Hematopoietic multipotent progenitor cell (in vitro differentiated cells): ENCODE data around the gene XYLT1. TPM values are rescaled to one million over a fixed set of nuclear protein-coding genes. Genes with fewer than 3 reads are reported as not detected.

Source experiments
- DNase-seq, 3 donors: peaks; one replicate each; pipeline ENCODE4 v3.0.0-alpha.2; 2011 to 2015; ENCODE audit warnings: low read depth in 2 of 3, low spot score in 2 of 3
- total RNA-seq: library from RNA; depleted of rRNA; stranded (reverse); fragments of >200 nt; gene quantifications from one replicate; pipeline ENCODE4 v1.2.3, GENCODE V29; 2012

The XYLT1 gene
- total RNA-seq, 1 donor = 71.9 TPM

- DNase-seq = no peak
Measured at GRCh38 chr16:17170435-17170834, 300.3 kb downstream of the XYLT1 start.

DNA sequence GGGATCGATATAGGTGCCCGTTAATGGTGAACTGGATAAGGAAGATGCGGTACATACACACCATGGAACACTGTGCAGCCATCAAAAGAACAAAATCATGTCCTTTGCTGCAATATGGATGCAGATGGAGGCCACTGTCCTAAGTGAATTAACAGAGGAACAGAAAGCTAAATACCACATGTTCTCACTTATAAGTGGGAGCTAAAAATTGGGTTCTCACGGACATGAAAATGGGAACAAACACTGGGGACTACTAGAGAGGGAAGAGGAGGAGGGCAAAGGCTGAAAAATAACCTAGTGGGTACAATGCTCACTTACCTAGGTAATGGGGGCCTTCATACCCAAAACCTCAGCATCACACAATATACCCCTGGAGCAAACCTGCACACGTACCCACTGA is 302.6 kb downstream of the XYLT1 start:
- DNase-seq = no peak

GRCh38 chr16:17166095-17166494 is 304.7 kb downstream of the XYLT1 start:
- no peak for DNase-seq

GRCh38 chr16:17162560-17162959 is 308.2 kb downstream of the XYLT1 start:
- DNase-seq = no peak

GRCh38 chr16:17160920-17161431 is 309.8 kb downstream of the XYLT1 start:
- no peak for DNase-seq

DNA sequence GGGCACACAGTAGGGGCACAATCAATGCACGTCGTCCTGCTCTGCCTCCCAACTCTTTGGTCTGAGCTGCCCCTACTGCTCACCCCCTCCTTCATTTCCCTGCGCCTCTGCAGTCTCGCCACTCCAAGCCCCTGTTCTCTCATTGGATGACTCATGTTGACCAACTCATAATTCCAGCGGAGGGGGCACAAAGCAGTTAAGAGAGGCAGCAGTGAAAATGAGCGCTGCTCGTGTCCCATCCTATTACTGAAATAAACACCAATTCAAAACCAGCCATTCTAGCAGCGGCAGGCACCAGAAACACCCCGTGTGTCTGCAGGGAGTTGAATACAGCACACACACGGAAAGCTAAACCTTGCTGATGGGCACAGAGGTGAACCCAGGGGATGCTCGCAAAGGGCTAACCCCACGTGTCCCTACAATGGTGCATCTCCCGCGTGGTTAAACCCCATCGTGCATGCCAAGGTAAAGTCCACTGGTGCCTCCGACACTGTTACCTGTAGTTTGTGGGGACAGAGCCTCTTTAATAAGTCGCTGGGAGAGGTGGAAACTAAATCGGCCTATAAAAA is 310.4 kb downstream of the XYLT1 start:
- DNase-seq = no peak

DNA sequence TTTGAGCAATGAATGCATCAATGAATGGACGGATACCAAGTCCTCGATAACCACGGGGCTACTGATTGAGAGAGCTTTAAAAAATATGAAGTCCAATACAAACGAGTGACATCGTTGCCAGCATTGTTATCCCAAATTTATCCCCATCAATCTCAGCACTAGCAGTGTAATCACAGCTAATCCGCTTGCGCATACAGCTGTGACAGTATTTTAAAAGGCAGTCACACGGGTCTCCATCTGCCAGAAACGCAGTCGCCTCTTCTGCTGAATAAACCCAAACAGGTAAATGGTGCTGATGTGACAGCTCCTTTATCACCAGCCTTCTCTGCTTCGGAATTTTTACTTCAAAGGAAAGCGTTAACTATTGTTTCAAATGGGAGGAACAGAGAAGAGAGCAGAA is 311.1 kb downstream of the XYLT1 start:
- DNase-seq = no peak

DNA sequence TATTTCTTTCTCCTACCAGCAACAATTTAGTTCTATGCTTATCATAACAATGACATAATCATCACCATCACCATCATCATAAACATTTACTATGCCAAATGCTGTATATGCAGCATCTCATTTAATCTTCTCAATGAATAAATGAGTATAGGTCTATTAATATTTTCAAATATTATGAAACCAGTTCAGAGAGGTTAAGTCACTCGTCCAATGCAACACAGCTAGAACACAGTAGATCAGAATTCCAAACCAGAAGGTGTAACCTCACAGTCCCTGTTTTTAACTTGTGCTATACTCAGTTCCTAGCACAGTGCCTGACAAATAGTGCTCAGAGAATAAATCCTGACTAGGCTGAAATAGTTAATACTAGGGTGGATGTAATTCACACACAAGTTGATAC is 314.8 kb downstream of the XYLT1 start:
- DNase-seq = no peak

GRCh38 chr16:17155485-17155884 is 315.3 kb downstream of the XYLT1 start:
- no peak for DNase-seq

DNA sequence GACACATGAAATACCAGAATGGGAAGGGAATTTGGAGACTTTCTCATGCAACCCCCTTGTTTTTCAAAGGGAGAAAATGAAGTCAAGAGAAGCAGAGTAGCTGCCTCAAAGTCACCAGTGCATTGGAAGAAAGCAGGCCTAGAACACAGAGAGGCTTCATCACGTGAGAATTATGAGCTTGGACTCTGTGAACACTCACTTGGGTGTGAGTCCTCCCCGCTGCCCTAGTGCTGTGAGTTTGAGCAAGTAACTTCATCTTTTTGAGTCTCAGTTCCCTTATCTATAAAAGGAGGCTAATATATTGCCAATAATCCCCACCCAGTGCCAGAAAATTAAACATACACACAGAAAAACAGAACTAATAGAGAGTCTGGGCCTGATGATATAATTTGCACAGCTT is 315.8 kb downstream of the XYLT1 start:
- DNase-seq = no peak

GRCh38 chr16:17152311-17152710 is 318.4 kb downstream of the XYLT1 start:
- no peak for DNase-seq

DNA sequence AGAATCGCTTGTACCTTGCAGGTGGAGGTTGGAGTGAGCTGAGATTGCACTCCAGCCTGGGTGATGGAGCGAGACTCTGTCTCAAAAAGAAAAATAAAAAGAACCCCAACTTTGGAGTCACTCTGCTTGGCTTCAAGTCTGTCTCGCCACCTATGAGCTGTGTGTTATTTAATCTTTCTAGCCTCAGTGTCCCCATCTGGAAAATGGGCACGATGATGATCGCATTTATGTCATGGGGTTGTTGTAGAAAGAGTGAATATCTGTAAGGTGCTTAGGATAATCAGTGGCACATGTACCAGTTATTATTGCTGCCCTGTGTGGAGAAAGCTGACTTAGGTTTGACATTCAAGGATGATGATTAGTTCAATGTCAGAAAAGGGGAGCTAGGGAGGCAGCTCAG is 319.4 kb downstream of the XYLT1 start:
- no peak for DNase-seq

DNA sequence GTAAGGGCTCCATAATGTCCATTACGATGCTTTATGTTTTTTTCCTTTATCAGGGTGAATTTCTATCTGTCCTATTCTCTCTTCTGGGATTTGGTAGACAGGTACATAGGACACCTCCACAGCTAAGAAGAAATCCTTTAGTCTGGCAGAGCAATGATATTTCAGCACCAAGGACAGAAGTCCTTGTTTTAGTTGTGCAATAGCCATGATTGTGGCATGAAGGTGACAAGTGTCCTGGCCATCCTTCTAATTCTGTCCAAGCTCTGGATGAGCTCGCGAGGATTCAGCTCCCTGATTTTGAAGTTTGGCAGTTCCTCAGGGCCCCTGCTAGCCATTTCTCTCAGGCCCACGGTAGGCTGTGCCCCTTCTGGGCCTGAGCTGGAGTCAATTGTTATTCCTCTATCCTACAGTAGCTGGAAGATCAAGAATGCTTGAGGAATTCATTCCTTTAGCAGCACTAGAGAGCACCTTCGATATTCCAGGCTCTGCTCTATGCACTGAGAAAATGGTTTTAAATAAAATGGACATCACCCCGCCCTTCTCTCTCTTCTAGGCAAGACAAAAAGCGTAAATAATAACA is 320.8 kb downstream of the XYLT1 start:
- DNase-seq = no peak

DNA sequence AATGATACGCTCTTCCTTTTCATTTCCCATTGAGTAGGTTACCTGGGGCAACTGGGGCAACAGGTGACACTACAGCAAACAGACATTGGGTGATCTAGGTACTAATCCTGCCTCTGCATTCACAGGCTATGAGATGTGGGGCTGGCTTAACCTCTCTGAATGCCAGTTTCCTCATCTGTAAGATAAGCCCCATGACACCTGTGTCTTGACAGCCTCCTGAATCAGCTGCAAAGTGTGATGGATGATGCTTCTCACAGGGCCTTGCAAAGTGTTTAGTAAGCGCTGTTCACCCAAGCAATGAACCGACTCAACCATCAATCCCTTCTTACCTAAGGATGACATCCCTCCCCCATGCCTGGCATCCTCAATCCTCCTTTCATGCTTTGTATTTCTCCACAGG is 322.8 kb downstream of the XYLT1 start:
- DNase-seq = no peak

DNA sequence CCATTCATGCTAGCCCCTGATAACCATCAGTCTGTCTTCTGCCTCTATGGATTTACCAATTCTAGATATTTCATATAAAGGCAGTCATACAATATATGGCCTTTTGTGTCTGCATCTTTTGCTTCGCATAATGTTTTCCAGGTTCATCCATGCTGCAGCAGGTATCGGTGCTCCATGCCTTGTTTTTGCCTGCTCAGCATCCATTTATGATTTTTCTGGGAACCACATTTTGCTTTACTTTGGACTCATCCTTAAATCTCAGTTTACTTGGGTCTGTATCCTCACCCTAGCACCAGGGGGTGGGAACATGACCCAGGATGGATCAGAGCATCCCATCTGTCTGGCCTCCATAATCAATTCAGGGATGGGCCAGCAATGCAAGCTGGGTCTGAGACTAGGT is 325.7 kb downstream of the XYLT1 start:
- DNase-seq = no peak

- DNase-seq = no peak
Measured at GRCh38 chr16:17144431-17144830, 326.3 kb downstream of the XYLT1 start.

DNA sequence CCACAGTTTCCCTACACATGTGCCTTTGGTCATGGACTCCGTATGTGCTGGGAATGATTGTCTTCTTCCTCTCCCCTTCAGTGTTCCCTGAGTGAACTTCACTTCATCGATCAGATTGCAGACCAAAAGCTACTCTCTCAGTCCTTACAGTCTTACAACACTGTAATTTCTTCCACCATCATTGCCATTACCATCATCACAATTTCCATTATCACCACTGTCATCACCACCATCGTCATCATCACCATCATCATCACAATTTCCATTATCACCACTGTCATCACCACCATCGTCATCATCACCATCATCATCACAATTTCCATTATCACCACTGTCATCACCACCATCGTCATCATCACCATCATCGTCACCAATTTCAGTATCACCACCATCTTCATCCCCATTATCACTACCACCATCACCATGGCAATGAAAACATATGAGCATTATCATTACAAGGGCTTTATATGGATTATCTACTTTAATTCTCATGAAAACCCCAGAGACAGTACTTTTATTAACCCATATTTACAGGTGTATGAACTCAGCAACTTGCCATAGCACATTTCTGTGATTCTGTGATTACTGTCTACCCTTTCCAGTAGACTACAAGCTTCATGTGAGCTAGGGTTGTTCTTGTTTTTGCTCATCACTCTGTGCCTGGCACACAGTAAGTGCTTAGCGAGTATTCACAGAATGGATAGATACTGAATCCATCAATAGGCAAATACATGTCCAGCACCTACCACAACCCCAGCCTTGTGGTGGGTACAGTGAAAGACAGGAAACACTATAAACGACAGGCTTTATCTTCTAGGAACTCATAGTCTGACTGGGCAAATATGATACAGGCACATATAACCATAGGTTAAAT is 327.0 kb downstream of the XYLT1 start:
- no peak for DNase-seq

DNA sequence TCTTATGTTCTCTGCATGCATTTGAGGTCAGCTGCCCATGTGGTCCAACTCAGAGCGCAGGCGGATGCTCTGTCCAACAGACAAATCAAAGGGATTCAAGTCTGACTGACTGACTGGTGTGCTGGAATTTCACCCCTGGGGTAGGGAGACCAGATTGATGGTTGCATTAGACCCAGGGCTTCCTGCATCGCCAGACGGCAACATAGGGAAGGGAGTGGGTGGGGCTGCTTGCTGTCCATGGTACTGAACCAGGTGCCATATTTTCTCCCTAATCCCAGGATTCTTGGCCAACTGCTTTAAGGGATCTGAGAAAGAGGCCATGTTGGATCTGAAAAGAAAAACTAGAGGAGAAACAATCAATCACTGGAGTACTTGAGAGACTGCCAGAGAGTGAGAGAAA is 332.0 kb downstream of the XYLT1 start:
- DNase-seq = no peak

DNA sequence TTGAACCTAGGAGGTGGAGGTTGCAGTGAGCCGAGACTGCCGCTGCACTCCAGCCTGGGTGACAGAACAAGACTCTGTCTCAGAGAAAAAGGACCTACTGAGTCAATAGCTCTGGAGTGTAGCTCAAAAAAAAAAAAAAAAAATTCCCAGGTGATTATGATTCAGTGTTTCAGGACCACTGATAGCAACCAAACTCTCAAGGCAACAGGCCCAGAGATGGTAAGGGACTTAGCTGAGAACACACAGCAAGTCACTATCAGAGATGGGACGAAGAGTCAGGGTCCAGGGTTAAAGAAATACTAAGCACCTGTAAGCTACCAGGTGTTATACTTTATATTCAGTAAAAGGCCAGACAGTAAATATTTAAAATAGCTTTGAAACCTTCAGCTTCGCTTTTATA is 335.3 kb downstream of the XYLT1 start:
- DNase-seq = no peak

GRCh38 chr16:17134586-17134985 is 336.2 kb downstream of the XYLT1 start:
- DNase-seq = no peak

- DNase-seq = no peak
Measured at GRCh38 chr16:17133851-17134250, 336.9 kb downstream of the XYLT1 start.

- no peak for DNase-seq
Measured at GRCh38 chr16:17131351-17131750, 339.4 kb downstream of the XYLT1 start.
